Measurements from ENCODE around the gene SMYD5.

Gene SMYD5

GRCh38 chr2:73266061-73266901 lies 52.2 kb downstream of the SMYD5 start:
- peak in 2 of 42 donors; percentile 28 to 55 for DNase-seq
- intact Hi-C loops (cut with DNase I): no loop called here

GRCh38 chr2:73267008-73267407 lies 53.0 kb downstream of the SMYD5 start:
- no peak for DNase-seq
- intact Hi-C loops (cut with DNase I): no loop called here

GRCh38 chr2:73268366-73268829 lies 54.4 kb downstream of the SMYD5 start:
- DNase-seq: no peak
- intact Hi-C loops (cut with DNase I): no loop called here

- intact Hi-C loops (cut with DNase I): no loop called here
- DNase-seq: peak in 31 of 42 donors; percentile 37 to 81 (median 63)
Measured at GRCh38 chr2:73268830-73269685, 55.0 kb downstream of the SMYD5 start.

GRCh38 chr2:73269686-73270465 lies 55.8 kb downstream of the SMYD5 start:
- intact Hi-C loops (cut with DNase I): no loop called here
- no peak for DNase-seq

- intact Hi-C loops (cut with DNase I): no loop called here
Measured at GRCh38 chr2:73272270-73272669, 58.2 kb downstream of the SMYD5 start.

More at GRCh38 chr2:73272270-73272669, 58.2 kb downstream of the SMYD5 start:
- DNase-seq: no peak
